Right renal cortex interstitium (tissue), 3 donors: ENCODE results near the gene SRPX. TPM values are rescaled to one million over a fixed set of nuclear protein-coding genes. Genes with fewer than 3 reads are reported as not detected.

Source experiments
- DNase-seq, 3 donors: peaks; one replicate each; pipeline ENCODE4 v3.0.0-alpha.2; 2013; ENCODE audit warnings: low read depth in 3 of 3, low spot score in 2 of 3
- polyA plus RNA-seq, 3 donors: library from polyadenylated mRNA; unstranded; fragments of 120-200 nt; gene quantifications; one replicate each; pipeline ENCODE4 v1.2.1, GENCODE V29; 2013; ENCODE audit not compliant: insufficient read length in 3 of 3

Gene SRPX
- 10 to 100 TPM; 13.9 to 17.7 (median 16.8) TPM for polyA plus RNA-seq

GRCh38 chrX:38220415-38221390 lies at the start of gene SRPX:
Gene SRPX (minus strand): TSS chrX:38220871. CDS start chrX:38220792, 79 bp downstream.
- DNase-seq: peak in 1 of 3 donors; percentile 1

GRCh38 chrX:38268011-38268410 lies 47.3 kb upstream of the SRPX start:
- no peak for DNase-seq

GRCh38 chrX:38262715-38263620 lies 42.3 kb upstream of the SRPX start:
- DNase-seq: no peak

- DNase-seq: no peak
Observed at GRCh38 chrX:38260231-38260630, 39.6 kb upstream of the SRPX start.

GRCh38 chrX:38256019-38256418 lies 35.3 kb upstream of the SRPX start:
- no peak for DNase-seq

GRCh38 chrX:38249965-38250364 lies 29.3 kb upstream of the SRPX start:
- no peak for DNase-seq

GRCh38 chrX:38247051-38247450 lies 26.4 kb upstream of the SRPX start:
- DNase-seq: no peak

GRCh38 chrX:38240541-38240940 lies 19.9 kb upstream of the SRPX start:
- no peak for DNase-seq

GRCh38 chrX:38236901-38237615 lies 16.4 kb upstream of the SRPX start:
- no peak for DNase-seq

GRCh38 chrX:38233891-38234667 lies 13.4 kb upstream of the SRPX start:
- no peak for DNase-seq

GRCh38 chrX:38232079-38232686 lies 11.5 kb upstream of the SRPX start:
- no peak for DNase-seq

- DNase-seq: no peak
Observed at GRCh38 chrX:38225093-38225492, 4.4 kb upstream of the SRPX start.

GRCh38 chrX:38224160-38224559 lies 3.5 kb upstream of the SRPX start:
- DNase-seq: no peak

- DNase-seq: no peak
Observed at GRCh38 chrX:38221391-38221929, 789 bp upstream of the SRPX start.

GRCh38 chrX:38220024-38220414 lies 652 bp downstream of the SRPX start:
- peak in 1 of 3 donors; percentile 1 for DNase-seq

GRCh38 chrX:38216642-38217041 lies 4.0 kb downstream of the SRPX start:
- no peak for DNase-seq

- DNase-seq: no peak
Observed at GRCh38 chrX:38214551-38215531, 5.8 kb downstream of the SRPX start.

GRCh38 chrX:38214044-38214443 lies 6.6 kb downstream of the SRPX start:
- DNase-seq: no peak
